NCI-H226 (cell line): Measurements from ENCODE around the gene GABBR2.
"Not testable (repeated sequence)": the region's sequence is repeated elsewhere in the genome, so short reads cannot be mapped to it uniquely, and the experiment has no call there.

ENCODE experiments used
- DNase-seq: peaks from one replicate; pipeline ENCODE4 v3.0.0-alpha.2; 2015

GABBR2 gene

DNA sequence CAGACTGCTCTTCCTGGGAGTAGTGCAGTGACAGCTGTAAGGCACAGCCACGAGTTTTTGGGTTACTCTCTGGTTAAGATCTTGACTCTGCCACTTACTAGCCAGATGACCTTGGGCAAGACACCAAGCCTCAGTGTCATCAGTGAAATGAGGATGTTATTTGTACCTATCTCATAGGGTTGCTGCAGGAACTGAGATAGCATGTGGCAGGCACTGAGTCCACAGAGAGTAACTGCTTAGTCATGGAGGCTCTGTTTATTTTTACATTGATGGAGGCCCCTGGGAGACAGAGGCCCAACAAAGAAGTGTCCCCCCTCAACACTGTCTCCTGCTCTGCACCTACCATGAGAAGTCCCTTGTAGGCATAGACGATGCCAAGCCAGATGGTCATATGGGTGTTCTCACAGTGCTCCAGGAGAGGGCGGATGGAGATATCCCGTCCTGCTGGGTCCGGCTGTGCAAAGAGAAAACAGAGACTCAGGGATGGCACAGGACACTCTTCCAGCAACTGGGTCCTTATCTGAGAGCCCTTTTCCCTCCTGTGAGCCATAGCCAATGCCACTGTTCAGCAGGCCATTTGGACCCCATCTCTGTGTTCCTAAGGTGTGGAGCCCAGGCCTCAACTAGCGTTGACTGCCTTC, 397.9 kb downstream of the GABBR2 start:
- DNase-seq, result no peak

DNA sequence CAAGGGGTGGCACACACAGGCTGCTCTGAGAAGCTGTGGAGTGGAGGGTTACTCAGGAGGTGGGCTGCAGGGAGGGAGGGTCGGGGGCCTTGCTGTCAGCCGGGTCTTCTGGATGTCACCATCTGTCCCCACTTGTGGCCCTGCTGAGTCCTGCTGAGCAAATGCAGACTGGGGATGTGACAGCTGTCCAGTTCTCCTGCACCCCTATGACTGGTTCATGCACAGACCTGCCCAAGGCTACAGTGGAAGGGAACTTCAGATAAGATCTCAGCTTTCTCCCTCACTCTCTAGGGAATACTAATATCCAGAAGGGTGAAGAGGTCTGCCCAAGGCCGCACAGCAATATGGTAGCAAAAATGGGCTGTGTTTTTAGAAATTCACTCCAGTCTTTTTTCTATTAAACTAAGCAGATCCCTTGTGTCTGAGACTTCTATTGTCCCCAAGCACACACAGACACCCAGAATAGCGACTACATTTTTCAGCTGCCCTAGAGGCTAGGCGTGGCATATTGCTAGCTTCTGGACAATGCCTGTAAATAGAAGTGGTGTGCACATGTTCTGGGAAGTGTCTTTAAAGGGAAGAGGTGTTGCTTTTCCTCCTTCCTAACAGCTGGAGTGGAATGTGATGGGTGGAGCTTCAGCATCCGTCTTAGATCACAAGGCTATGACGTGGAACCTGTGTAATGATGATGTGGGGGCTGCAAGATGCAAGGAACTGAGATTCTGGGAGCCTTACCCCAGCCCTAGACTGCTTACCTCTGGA, 402.2 kb downstream of the GABBR2 start:
- DNase-seq, result no peak

DNA sequence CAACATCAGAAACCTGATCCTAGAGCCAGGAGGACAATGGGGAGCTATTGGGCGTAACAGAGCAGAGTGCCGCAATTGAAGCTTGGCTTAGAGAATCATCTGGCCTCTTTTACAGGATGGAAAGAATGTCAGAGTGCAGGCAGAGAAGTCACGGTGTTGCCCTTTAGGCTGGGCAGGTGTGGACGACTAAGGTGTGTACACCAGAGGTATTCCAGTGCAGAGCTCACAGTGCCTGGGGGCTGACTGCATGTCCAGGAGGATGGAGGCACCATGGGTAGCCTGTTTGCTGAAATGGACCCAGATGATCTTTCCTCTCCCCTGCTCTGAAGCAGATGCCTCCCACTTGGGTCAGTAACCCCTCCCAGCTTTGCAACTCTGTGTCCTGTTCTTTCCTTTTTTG, 404.4 kb downstream of the GABBR2 start:
- DNase-seq, result no peak

DNA sequence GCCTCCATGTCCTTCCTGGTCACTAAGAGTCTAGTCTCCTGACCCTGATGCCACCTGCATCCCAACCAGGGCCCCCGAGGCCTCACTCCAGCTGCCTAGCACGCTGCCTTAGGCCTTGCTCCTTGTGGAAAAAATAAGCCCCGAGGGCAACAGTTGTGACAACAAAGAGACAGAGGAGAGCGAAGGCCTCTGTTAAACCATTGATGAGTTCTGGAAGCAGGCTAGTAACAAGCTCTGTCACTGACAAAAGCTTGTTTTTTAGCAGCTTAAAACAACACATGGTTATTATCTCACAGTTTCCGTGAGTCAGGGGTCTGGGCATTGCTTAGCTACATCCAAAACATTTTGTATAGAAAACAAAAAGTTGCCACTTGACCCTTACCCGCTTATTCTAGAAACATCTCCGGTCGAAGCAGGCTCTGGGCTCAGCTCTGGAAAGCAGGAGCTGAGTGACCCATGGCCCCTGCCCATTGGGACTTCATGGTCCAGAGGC, 405.1 kb downstream of the GABBR2 start:
- no peak for DNase-seq

DNA sequence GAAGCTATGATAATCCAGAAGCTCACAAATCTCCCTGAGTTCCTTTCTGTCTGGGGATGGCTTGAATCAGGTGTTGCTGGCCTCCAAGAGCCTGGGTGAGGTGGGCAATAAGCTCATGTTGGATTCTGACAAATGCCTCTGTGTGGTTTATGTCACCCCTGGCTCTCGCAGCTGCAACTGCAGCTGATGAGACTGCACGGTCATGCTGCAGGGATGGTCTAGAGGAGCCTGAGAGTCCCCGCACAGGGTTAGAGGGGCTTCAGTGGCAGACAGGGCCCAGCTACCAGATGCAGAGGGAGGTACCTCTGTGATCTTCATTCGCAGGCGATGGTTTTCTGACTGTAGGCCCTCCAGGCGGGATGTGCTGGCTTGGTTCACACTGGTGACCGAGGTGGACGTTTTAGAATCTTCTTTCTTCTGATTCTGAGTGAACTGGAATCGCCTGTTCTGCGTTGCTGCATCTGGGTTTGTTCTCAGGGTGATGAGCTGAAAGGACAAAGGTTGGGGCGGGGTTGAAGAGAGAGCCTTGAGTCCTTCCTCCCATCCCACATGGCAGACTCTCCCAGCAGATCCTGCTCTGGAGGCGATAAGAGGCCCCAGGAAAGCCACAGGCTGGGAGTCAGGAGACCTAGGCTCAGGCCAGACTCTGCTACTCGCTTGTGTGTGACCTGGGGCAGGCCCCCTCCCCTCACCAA, 405.6 kb downstream of the GABBR2 start:
- no peak for DNase-seq

DNA sequence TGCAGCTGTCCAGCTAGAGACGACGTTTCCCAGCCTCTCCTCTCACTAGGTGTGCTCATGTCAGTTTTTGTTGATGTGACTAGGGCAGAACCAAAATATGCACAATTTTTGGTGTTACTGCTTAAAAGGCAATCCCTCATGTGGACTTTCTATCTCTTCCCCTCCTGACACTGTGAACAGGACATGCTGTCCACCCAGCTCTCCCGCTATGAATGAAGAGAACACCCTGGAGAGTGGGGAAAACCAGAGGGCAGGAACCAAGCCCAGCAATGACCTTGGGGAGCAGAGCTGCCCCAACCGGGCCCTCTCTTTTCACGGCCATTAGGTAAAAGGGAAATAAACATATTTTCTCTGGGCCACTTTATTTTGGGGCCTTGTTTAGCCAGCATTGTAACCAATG, 406.6 kb downstream of the GABBR2 start:
- DNase-seq, result no peak

DNA sequence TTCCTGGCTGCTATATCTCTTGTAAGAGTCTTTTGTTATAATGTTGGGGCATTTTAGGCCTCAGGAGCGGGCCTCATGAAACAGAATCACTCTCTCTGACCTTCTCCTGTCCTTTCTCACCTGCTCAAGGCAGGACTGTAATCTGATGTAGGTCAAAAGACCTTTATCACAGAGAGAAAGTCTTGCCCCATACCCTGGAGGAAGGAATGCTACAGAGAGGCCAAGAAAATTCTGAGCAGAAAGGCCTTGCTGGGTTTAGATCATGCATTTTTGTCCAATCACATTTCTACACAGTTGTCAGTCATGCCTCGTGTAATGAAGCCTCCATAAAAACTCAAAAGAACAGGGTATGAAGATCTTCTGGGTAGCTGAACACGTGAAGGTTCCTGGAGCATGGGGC, 408.1 kb downstream of the GABBR2 start:
- no peak for DNase-seq

DNA sequence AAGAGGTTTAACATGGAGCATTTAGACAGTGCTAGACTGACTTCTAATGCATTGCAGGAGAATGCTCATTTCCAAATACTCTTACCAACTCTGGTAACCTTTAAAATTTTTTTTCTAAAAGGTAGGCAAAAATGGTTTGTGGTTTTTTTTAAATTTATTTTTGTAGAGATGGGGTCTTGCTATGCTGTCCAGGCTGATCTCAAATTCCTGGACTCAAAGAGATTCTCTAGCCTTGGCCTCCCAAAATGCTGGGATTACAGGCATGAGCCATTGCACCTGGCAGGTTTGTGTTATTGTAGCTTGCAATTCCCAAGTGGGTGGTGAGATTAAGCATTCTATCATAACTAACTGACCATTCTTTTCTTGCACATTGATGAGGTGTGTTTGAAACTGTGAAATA, 410.3 kb downstream of the GABBR2 start:
- DNase-seq, result no peak

DNA sequence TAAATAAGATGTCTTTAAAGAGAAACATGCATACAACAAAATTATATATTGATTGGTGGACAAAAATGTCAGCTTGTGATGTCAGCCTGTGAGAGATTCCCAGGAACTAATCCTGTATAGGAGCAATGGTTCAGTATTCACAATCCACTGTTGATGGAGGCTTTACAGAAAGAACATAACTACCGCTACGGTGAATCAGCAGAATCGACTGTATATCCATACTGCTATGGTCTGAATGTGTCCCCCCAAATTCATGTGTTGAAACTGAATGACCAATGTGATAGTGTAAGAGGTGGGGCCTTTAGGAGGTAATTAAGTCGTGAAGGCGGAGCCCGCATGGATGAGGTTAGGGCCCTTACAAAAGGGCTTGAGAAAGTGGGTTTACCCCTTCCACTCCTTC, 412.9 kb downstream of the GABBR2 start:
- DNase-seq, result no peak

DNA sequence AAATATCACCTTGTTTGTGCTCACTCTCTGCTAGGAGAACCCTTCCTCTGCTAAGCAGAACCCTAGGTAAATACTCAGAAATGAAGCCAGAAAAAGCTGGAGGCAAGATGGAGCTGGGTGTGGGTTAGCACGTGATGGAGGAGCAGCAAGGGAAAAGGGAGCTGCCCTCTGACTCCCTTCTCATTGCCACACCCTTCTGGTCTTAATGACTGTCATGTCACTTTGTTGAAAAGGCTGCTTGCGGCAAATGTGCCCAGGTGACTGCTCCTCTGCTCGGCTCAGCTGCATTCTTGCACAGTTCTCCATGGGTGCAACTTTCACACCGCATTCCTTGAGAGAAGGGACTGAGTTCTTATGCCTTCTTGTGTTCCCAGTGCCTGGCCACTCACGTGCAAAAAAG, 416.9 kb downstream of the GABBR2 start:
- no peak for DNase-seq

DNA sequence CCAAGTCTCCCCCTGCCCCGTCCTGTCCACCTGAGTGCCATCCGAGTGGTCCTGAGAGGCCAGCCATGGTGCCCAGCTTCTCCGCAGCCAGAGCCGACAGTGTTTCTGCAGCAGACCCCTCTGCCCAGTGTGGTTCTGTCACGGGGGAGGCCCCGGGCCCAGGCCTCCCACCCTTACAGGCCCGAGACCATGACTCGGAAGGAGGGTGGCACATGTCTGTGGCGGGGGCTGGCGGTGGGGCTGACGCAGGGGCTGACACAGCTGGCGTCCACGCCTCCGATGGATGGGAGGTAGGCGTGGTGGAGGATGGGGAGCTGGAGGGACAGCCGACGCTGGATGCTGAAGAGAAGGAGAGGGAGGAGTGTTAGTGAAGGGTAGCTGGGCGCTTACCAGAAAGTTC, 418.3 kb downstream of the GABBR2 start:
- no peak for DNase-seq

DNA sequence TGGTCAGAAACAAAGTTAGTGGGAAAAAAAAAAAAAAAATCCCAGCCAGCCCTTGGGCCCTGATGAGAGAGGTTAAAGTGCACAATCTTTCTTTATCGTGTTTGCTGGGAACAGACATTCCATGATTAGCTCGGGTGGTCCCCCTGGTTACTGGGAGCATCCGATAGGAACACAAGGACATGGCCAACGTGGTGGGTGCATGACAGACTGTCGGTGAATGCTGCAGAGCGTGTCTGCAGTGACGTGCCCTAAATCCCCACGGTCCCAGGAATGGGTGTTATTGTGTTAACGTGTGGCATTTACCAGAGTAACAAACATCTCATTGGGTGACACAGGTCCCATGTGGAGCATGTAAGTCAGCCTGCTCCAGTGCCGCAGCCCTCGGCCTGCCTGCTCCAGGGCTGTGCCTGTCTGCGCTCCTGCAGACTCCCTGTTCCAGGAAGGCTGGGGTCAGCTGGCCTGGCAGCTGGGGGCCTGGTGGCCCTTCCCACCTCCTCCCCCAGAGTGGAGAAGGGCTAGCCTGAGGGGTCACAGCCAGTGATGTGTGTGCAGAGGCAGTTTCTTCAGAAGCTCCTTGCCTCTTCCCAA, 419.0 kb downstream of the GABBR2 start:
- DNase-seq, result no peak

DNA sequence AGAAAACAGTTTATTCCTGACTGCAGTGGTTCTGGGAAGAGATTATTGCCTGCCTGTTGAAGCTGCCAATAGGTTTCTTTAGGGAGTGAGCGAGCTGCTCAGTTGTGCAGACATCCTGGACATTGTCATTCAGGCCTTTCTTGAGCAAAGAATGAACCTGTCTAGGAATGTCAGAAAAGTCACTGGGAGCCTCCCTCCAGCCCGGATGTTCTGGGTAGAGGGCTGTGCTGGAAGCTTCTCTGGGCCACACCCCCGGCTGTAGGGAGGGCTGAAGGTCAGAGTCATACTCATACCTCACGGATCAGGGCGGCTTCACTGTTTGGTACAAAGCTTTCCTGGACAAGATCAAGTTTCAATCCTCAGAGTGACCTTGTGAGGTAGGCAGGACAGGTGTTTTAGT, 419.9 kb downstream of the GABBR2 start:
- no peak for DNase-seq

DNA sequence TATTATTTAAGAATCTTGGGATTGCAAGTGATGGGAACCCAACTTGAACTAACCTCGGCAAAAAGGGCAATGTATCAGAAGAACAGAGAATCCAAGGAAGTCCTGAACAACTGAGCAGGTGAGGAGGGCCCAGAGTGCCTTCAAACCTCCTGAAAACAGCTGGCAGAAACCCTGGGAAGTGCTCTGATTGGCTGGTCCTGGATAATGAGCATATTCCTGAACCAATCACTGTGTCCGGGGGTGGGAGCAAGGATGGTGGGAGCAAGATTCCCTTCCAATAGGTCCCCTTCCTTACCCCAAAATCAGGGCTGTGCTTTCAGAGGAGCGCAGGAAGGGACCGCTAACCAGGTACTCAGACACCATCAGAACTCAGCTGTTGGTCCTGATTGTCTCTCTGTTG, 421.4 kb downstream of the GABBR2 start:
- no peak for DNase-seq

DNA sequence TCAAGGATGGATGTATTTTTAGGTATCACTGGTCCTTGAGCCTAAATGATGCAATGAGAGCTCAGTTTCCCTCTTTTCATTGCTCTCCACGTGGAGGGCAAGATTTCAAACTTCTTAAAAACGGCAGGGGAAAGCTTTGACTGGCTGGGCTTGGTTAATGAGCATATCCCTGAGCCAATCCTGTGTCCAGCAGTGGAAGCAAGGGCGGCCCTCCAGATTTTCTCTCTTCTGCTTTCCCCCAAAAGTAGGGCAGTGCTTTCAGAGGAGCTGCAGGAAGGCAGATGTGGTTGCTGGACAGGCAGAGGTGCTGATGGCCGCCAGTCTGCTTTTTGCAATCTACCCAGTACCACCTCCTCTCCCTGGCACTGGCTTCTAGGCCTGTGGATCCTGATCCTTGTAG, 423.3 kb downstream of the GABBR2 start:
- DNase-seq, result no peak

DNA sequence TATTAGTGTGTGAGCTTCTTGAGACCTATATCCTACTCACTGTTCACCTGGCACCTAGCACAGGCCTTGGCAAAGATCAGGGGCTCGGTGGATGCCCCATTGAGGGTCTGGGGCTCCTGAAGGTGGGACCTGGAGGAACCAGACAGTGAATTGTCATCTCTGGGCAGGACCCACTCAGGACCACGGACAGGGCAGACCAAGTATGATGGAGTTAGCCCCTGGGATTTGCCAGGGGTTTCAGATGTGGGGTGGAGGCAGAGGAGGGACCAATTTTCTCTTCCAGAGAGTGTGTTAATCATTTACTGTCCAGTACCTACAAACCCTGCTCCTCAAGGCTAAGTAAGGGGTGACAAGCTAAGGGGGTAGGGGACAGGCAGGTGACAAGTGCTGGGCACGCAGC, 424.0 kb downstream of the GABBR2 start:
- DNase-seq, result no peak

DNA sequence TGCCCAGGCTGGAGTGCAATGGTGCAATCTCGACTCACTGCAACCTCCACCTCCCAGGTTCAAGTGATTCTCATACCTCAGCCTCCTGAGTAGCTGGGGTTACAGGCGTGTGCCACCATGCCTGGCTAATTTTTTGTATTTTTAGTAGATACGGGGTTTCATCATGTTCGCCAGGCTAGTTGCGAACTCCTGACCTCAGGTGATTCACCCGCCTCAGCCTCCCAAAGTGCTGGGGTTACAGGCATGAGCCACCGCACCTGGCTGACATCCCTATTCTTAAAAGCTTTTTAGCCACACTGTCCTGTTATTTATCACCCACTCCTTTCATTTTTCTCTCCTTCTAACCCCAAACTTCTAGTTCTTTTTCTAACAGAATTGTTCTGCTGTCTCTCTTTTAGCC, 425.6 kb downstream of the GABBR2 start:
- not testable (repeated sequence) for DNase-seq

DNA sequence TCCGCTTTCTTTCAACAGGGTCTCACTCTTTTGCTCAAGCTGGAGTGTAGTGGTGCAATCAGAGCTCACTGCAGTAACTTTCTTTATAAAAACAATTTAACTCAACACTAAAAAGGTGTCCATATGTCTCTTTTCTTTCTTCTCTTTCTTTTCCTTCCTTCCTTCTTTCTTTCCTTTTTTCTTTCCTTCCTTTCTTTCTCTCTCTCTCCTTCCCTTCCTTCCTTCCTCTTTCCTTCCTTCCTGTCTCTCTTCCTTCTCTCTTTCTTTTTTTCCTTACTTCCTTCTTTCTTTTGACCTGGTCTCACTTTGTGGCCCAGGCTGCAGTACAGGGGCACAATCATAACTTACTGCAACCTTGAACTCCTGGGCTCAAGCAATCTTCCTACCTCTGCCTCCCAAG, 427.5 kb downstream of the GABBR2 start:
- DNase-seq, result no peak

DNA sequence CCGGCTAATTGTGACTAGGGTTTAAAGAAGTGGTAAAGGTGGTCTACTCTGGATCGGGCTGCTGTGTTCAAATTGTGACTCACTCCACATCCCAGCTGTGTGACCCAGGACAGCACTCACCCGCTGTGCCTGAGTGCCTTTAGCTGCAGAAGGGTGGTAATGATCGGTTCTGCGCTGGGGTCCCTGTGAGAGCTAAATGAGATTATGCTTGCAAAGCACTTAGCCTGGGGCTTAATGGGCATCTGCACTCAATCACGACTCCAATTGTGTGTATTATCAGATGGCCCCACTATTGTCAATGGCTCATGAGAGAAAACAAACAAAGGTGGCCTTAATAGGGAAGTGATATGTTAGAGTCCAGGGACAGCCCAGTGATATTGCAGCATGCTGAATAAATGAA, 428.2 kb downstream of the GABBR2 start:
- DNase-seq, result no peak

DNA sequence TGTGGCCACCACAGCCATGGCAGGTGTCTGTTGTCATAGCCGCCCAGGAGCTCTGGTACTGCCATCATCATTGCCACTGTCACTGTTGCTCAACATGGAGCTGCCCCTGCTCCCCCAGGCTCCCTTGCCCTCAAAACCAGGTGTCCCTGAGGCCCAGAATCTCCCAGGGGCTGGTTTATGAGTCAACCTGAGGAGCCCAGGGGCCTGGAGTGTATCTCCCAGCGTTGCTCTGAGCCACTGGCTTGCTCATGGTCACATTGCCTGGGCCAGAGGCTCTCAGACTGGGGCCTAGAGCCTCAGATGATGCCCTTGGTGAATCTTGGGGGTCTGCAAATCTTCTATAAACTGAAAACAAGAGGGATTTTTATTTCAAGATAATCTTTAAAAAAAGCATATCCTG, 428.6 kb downstream of the GABBR2 start:
- DNase-seq, result no peak

DNA sequence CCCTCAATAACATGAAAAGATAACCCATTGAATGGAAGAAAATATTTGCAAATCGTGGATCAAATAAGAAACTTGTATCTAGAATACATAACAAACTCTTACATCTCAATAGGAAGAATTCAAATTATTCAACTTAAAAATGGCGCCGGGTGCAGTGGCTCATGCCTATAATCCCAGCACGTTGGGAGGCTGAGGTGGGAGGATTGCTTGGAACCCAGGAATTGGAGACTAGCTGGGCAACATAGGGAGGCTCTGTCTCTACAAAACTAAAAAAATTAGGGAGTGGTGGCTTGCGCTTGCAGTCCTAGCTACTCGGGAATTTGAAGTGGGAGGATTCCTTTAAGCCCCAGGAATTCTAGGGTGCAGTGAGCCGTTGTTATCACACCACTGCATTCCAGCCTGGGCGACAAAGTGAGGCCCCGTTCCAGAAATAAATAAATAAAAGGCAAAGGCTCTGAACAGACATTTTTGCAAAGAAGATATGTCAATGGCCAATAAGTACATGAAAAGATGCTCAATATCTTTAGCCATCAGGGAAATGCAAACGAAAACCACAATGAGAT, 431.7 kb downstream of the GABBR2 start:
- DNase-seq, result peak; percentile 49

DNA sequence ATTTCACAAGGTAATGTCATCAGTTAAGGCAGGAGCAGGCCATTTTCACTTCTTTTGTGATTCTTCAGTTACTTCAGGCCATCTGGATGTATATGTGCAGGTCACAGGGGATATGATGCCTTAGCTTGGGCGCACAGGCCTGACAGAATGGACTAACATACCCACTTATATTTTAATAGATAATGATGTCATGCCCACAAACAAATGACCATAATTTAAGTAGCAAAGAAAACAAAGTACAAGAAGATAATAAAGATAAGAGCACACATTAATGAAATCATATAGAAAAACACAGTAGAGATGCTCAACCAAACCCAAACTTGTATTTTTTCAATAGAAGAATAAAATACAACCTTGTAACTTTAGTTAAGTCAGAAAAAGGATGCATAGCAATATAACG, 433.6 kb downstream of the GABBR2 start:
- no peak for DNase-seq

DNA sequence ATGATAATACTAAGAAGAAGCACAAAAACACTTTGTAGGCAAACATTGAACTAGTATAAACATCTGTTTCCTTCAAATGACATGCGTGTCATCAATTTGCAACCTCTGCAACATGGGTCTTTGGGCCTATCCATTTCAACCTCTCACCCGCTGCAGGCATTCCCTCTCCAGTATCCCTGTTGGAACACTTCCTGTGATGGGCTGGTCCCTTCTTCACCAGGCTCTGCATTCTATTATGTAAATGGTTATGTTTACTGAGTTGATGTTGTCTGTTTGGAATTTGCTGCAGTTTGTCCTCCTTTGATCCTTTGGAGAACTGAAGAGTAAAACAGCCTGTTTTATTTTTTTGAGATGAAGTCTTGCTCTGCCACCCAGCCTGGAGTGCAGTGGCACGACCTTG, 436.7 kb downstream of the GABBR2 start:
- no peak for DNase-seq
